Progenitor cell of endocrine pancreas (in vitro differentiated cells): ENCODE data around the gene PLAGL1. TPM values are rescaled to one million over a fixed set of nuclear protein-coding genes. Genes with fewer than 3 reads are reported as not detected.

ENCODE experiments used
- DNase-seq: peaks from one replicate; pipeline ENCODE4 v3.0.0; 2021; ENCODE audit warnings: low spot score; ENCODE audit not compliant: unreplicated experiment
- H3K27ac Mint-ChIP-seq: 2 replicates; pipeline ENCODE4 v1.8.0; 2021; ENCODE audit warnings: mild to moderate bottlenecking, moderate library complexity, mixed read lengths
- H3K27me3 Mint-ChIP-seq: 2 replicates; pipeline ENCODE4 v1.8.0; 2021; ENCODE audit warnings: mixed read lengths
- H3K36me3 Mint-ChIP-seq: 2 replicates; pipeline ENCODE4 v1.8.0; 2022; ENCODE audit warnings: mixed read lengths; ENCODE audit not compliant: insufficient read depth
- H3K4me1 Mint-ChIP-seq: 2 replicates; pipeline ENCODE4 v1.8.0; 2021; ENCODE audit warnings: low read depth, mixed read lengths
- H3K4me3 Mint-ChIP-seq: 2 replicates; pipeline ENCODE4 v1.8.0; 2021; ENCODE audit warnings: low read depth, mild to moderate bottlenecking, moderate library complexity, mixed read lengths
- H3K9me3 Mint-ChIP-seq: 2 replicates; pipeline ENCODE4 v1.8.0; 2021; ENCODE audit warnings: low read depth, mixed read lengths
- CTCF ChIP-seq: fragments of 200-600 bp; sonication (generic); IDR thresholded peaks from one replicate; pipeline ENCODE4 v1.5.0; 2021; ENCODE audit warnings: antibody characterized with exemption, mild to moderate bottlenecking; ENCODE audit not compliant: unreplicated experiment
- total RNA-seq: library from RNA; stranded (reverse); gene quantifications from 2 replicates; pipeline ENCODE4 v1.2.1, GENCODE V29; 2021

PLAGL1 gene
- total RNA-seq, 1 donor from 2014 or later = 23.7 TPM

GRCh38 chr6:143952060-143952778 lies 55.8 kb downstream of the PLAGL1 start:
- peaks cover 2% of the 10 kb centered on the region for H3K9me3 Mint-ChIP-seq
- peaks cover 4% of the 10 kb centered on the region for H3K4me1 Mint-ChIP-seq
- DNase-seq = no peak
- H3K27ac Mint-ChIP-seq = no peak overlapping the region
- H3K4me3 Mint-ChIP-seq = no peak overlapping the region
- H3K27me3 Mint-ChIP-seq = peaks cover 30% of the 10 kb centered on the region
- H3K36me3 Mint-ChIP-seq = peaks cover 6% of the 10 kb centered on the region
- TF ChIP-seq CTCF = no peak

- Mint-ChIP-seq H3K9me3 (peaks cover 7% of the 10 kb centered on the region), H3K27ac (no peak overlapping the region), H3K27me3 (peaks cover 26% of the 10 kb centered on the region), H3K36me3 (peaks cover 14% of the 10 kb centered on the region), H3K4me3 (no peak overlapping the region), H3K4me1 (peaks cover 4% of the 10 kb centered on the region)
- DNase-seq = no peak
- TF ChIP-seq CTCF = no peak
Measured at GRCh38 chr6:143950875-143951274, 57.2 kb downstream of the PLAGL1 start.

- no peak for TF ChIP-seq CTCF
- Mint-ChIP-seq H3K36me3 (peaks cover 14% of the 10 kb centered on the region), H3K4me3 (no peak overlapping the region), H3K27me3 (peaks cover 28% of the 10 kb centered on the region), H3K27ac (no peak overlapping the region), H3K9me3 (peaks cover 7% of the 10 kb centered on the region), H3K4me1 (peaks cover 4% of the 10 kb centered on the region)
- DNase-seq = no peak
Measured at GRCh38 chr6:143949962-143950361, 58.1 kb downstream of the PLAGL1 start.

- no peak for TF ChIP-seq CTCF
- Mint-ChIP-seq H3K4me1 (peaks cover 4% of the 10 kb centered on the region), H3K36me3 (peaks cover 14% of the 10 kb centered on the region), H3K4me3 (no peak overlapping the region), H3K9me3 (peaks cover 7% of the 10 kb centered on the region), H3K27ac (no peak overlapping the region), H3K27me3 (peaks cover 31% of the 10 kb centered on the region)
- no peak for DNase-seq
Measured at GRCh38 chr6:143949535-143949934, 58.5 kb downstream of the PLAGL1 start.

GRCh38 chr6:143948208-143948607 lies 59.9 kb downstream of the PLAGL1 start:
- Mint-ChIP-seq H3K9me3 (peaks cover 7% of the 10 kb centered on the region), H3K4me1 (peaks cover 4% of the 10 kb centered on the region), H3K27ac (no peak overlapping the region), H3K27me3 (peaks cover 34% of the 10 kb centered on the region), H3K4me3 (no peak overlapping the region), H3K36me3 (peaks cover 14% of the 10 kb centered on the region)
- DNase-seq = no peak
- no peak for TF ChIP-seq CTCF
